Mesothelial cell of epicardium (in vitro differentiated cells): ENCODE results near the gene EIF5A. TPM values are rescaled to one million over a fixed set of nuclear protein-coding genes. Genes with fewer than 3 reads are reported as not detected.
A peak's percentile ranks its signal among the peaks of the same experiment; 100 is the strongest.

Experiments used
- DNase-seq, 2 experiments: peaks; one replicate each; pipeline ENCODE4 v3.0.0; 2021; ENCODE audit warnings: low spot score in 2 of 2; ENCODE audit not compliant: unreplicated experiment in 2 of 2
- H3K27ac Mint-ChIP-seq: 2 replicates; pipeline ENCODE4 v1.8.0; 2021; ENCODE audit warnings: mixed read lengths
- H3K27me3 Mint-ChIP-seq: 2 replicates; pipeline ENCODE4 v1.8.0; 2021; ENCODE audit warnings: low read depth, mixed read lengths
- H3K36me3 Mint-ChIP-seq: 2 replicates; pipeline ENCODE4 v1.8.0; 2021; ENCODE audit warnings: mixed read lengths
- H3K4me1 Mint-ChIP-seq: 2 replicates; pipeline ENCODE4 v1.8.0; 2021; ENCODE audit warnings: mixed read lengths
- H3K4me3 Mint-ChIP-seq: 2 replicates; pipeline ENCODE4 v1.8.0; 2021; ENCODE audit warnings: mild to moderate bottlenecking, moderate library complexity, mixed read lengths
- H3K9me3 Mint-ChIP-seq: 2 replicates; pipeline ENCODE4 v1.8.0; 2021; ENCODE audit warnings: mixed read lengths
- CTCF ChIP-seq: fragments of 200-600 bp; sonication (generic); IDR thresholded peaks from one replicate; pipeline ENCODE4 v1.5.0; 2021; ENCODE audit warnings: antibody characterized with exemption; ENCODE audit not compliant: unreplicated experiment
- total RNA-seq: library from RNA; stranded (reverse); gene quantifications from 3 replicates; pipeline ENCODE4 v1.2.1, GENCODE V29; 2021

Gene EIF5A
- total RNA-seq, 1 donor from 2014 or later, result 265 TPM

GRCh38 chr17:7261379-7262191 is 45.8 kb upstream of the EIF5A start:
- Mint-ChIP-seq H3K9me3 (no peaks in the 10 kb centered on the region), H3K27ac (peak overlapping the region; percentile 97), H3K27me3 (peaks cover 35% of the 10 kb centered on the region), H3K4me1 (peaks cover 21% of the 10 kb centered on the region), H3K36me3 (peaks cover 3% of the 10 kb centered on the region), H3K4me3 (peak overlapping the region; percentile 90)
- TF ChIP-seq CTCF, result no peak
- peak in 1 of 2 experiments; percentile 43 for DNase-seq

GRCh38 chr17:7262192-7262934 is 45.1 kb upstream of the EIF5A start, which contains the start of gene CLDN7:
Gene CLDN7 (minus strand): TSS chr17:7262478. CDS start chr17:7262043, 435 bp downstream.
- H3K9me3 Mint-ChIP-seq, result no peaks in the 10 kb centered on the region
- no peak for TF ChIP-seq CTCF
- peak within 1 kb of the TSS; percentile 90 for H3K4me3 Mint-ChIP-seq
- DNase-seq, result peak in 1 of 2 experiments; percentile 49
- H3K27ac Mint-ChIP-seq, result peak within 1 kb of the TSS; percentile 97
- H3K4me1 Mint-ChIP-seq, result peaks cover 21% of the 10 kb centered on the region
- no peaks in the 10 kb centered on the region for H3K36me3 Mint-ChIP-seq
- peaks cover 38% of the 10 kb centered on the region for H3K27me3 Mint-ChIP-seq

- no peaks in the 10 kb centered on the region for H3K9me3 Mint-ChIP-seq
- H3K4me1 Mint-ChIP-seq, result peaks cover 21% of the 10 kb centered on the region
- peaks cover 38% of the 10 kb centered on the region for H3K27me3 Mint-ChIP-seq
- H3K4me3 Mint-ChIP-seq, result peak overlapping the region; percentile 90
- H3K27ac Mint-ChIP-seq, result peak overlapping the region; percentile 96
- no peak for DNase-seq
- H3K36me3 Mint-ChIP-seq, result no peaks in the 10 kb centered on the region
- TF ChIP-seq CTCF, result no peak
Observed at GRCh38 chr17:7262935-7263800, 44.3 kb upstream of the EIF5A start.

GRCh38 chr17:7263801-7264078 is 43.7 kb upstream of the EIF5A start:
- peak overlapping the region; percentile 90 for H3K4me3 Mint-ChIP-seq
- peaks cover 21% of the 10 kb centered on the region for H3K4me1 Mint-ChIP-seq
- no peak for DNase-seq
- H3K9me3 Mint-ChIP-seq, result no peaks in the 10 kb centered on the region
- peak overlapping the region; percentile 96 for H3K27ac Mint-ChIP-seq
- no peaks in the 10 kb centered on the region for H3K36me3 Mint-ChIP-seq
- peaks cover 38% of the 10 kb centered on the region for H3K27me3 Mint-ChIP-seq
- TF ChIP-seq CTCF, result no peak

- Mint-ChIP-seq H3K36me3 (no peaks in the 10 kb centered on the region), H3K9me3 (no peaks in the 10 kb centered on the region), H3K4me3 (no peak overlapping the region), H3K4me1 (peaks cover 16% of the 10 kb centered on the region), H3K27me3 (peaks cover 32% of the 10 kb centered on the region), H3K27ac (peak overlapping the region; percentile 15)
- TF ChIP-seq CTCF, result no peak
- no peak for DNase-seq
Observed at GRCh38 chr17:7266784-7267183, 40.6 kb upstream of the EIF5A start.
